ENCODE measurements around the gene C3orf20.

DNA sequence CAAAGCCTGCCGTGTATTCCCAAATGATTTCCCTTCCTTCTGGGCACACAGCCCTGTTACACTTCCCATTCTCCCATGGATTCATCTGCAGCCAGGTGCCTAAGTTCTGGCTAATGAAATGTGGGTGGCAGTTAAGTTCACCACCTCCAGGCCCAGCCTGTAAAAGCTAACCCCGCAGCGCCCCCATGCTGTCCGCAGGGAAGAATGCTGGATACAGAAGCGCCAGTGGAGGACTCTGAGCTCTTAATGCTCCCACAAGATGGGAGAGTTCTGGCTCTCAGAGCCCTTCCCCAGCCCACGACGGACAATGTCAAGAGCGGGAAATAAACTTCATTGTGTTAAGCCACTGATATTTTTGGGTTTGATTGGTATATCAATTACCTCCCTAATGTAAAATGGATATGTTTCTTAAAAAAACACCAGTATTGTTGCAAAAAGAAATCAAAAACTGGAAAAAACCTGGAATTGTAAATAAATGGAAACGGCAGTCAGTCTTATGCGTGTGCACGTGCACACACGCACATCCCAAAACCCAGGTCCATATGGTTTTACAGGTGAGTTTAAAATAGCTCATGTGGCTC is 106.1 kb downstream of the C3orf20 start:
- TF ChIP-seq POLR2AphosphoS5 (IDR thresholded peaks at IDR 0.05; ENCODE audit: borderline replicate concordance, low read depth, low read length): no peak
- no peak for TF ChIP-seq EZH2 (IDR thresholded peaks at IDR 0.05)
- no peak for TF ChIP-seq FOXP2 (optimal IDR thresholded peaks at IDR 0.05; ENCODE audit: control extremely low read depth, extremely low read length, insufficient read depth)

All from SK-N-MC (cell line).